Gastroesophageal sphincter (tissue), 4 donors: ENCODE data around the gene SIX3. TPM values are rescaled to one million over a fixed set of nuclear protein-coding genes. Genes with fewer than 3 reads are reported as not detected.

Experiments used
- ATAC-seq: fragments of 150-250 bp; one replicate; pipeline ENCODE4 v1.9.1; 2016; ENCODE audit warnings: mild to moderate bottlenecking, moderate library complexity
- H3K27ac ChIP-seq, 4 donors: fragments of 200-600 bp; sonication (generic) in 3 of 4; 1 replicate in 3 of 4; 2 replicates in 1 of 4; pipeline ENCODE4 v1.5.1; 2016 to 2019
- H3K27me3 ChIP-seq: fragments of 200-600 bp; sonication (generic); one replicate; pipeline ENCODE4 v1.5.1; 2019
- H3K36me3 ChIP-seq, 2 donors: fragments of 200-600 bp; sonication (generic); one replicate each; pipeline ENCODE4 v1.5.1; 2019; ENCODE audit warnings: control low read depth in 1 of 2
- H3K4me1 ChIP-seq, 3 donors: fragments of 200-600 bp; sonication (generic); 1 replicate in 2 of 3; 2 replicates in 1 of 3; pipeline ENCODE4 v1.5.1; 2016 to 2019; ENCODE audit warnings: control low read depth in 2 of 3
- H3K4me3 ChIP-seq, 2 donors: fragments of 200-600 bp; sonication (generic); one replicate each; pipeline ENCODE4 v1.5.1; 2019; ENCODE audit warnings: mild to moderate bottlenecking in 1 of 2, moderate library complexity in 1 of 2
- H3K9me3 ChIP-seq, 3 donors: fragments of 200-600 bp; sonication (generic); one replicate each; pipeline ENCODE4 v1.5.1; 2017 to 2019; ENCODE audit warnings: control low read depth in 2 of 3
- EP300 ChIP-seq: sonication (generic); formaldehyde crosslinking; IDR thresholded peaks from one replicate; pipeline ENCODE4 v1.6.1; 2017; ENCODE audit warnings: antibody characterized with exemption, mild to moderate bottlenecking
- POLR2A ChIP-seq, 2 donors: fragments of 450-650 bp; IDR thresholded peaks; one replicate each; pipeline ENCODE4 v1.6.1; 2017; ENCODE audit warnings: antibody characterized with exemption in 2 of 2, mild to moderate bottlenecking in 2 of 2, moderate library complexity in 1 of 2
- POLR2AphosphoS5 ChIP-seq: sonication (generic); formaldehyde crosslinking; IDR thresholded peaks from one replicate; pipeline ENCODE4 v1.6.1; 2017; ENCODE audit warnings: antibody characterized with exemption
- WGBS, 2 donors: methylation state at CpG; one replicate each; pipeline ENCODE4 v1.1.5; 2018; ENCODE audit warnings: low coverage in 1 of 2; 5-methylcytosine and 5-hydroxymethylcytosine counted together
- total RNA-seq, 4 donors: library from RNA; depleted of rRNA; stranded (reverse); fragments of >200 nt; gene quantifications; one replicate each; pipeline ENCODE4 v1.1.0, GENCODE V29; 2016
- TF ChIP-seq, protein P1 (sequence below), 4 experiments: fragments of 200-600 bp in 2 of 4; fragments of 450-650 bp in 2 of 4; sonication (generic) in 1 of 4; IDR thresholded peaks; one replicate each; pipeline ENCODE4 v1.5.1; 2017 to 2019; ENCODE audit warnings: antibody characterized with exemption in 4 of 4, mild to moderate bottlenecking in 2 of 4, moderate library complexity in 2 of 4

The SIX3 gene
- total RNA-seq, 4 donors from 2014 or later: 0.15 TPM; not detected in 3

GRCh38 chr2:44936275-44936674 lies 5.2 kb upstream of the SIX3 start:
- Histone ChIP-seq H3K9me3 (no peaks in the 10 kb centered on the region), H3K27me3 (peaks cover 100% of the 10 kb centered on the region), H3K4me3 (no peak overlapping the region), H3K36me3 (no peaks in the 10 kb centered on the region), H3K4me1 (peaks cover 0 to 74% (median 30%) of the 10 kb centered on the region in 3 donors), H3K27ac (no peak overlapping the region)
- TF ChIP-seq, protein P1, sequence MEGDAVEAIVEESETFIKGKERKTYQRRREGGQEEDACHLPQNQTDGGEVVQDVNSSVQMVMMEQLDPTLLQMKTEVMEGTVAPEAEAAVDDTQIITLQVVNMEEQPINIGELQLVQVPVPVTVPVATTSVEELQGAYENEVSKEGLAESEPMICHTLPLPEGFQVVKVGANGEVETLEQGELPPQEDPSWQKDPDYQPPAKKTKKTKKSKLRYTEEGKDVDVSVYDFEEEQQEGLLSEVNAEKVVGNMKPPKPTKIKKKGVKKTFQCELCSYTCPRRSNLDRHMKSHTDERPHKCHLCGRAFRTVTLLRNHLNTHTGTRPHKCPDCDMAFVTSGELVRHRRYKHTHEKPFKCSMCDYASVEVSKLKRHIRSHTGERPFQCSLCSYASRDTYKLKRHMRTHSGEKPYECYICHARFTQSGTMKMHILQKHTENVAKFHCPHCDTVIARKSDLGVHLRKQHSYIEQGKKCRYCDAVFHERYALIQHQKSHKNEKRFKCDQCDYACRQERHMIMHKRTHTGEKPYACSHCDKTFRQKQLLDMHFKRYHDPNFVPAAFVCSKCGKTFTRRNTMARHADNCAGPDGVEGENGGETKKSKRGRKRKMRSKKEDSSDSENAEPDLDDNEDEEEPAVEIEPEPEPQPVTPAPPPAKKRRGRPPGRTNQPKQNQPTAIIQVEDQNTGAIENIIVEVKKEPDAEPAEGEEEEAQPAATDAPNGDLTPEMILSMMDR (IDR thresholded peaks at IDR 0.05): no peak
- 10 to 20% methylated on average over 1 to 6 of the region's 6 CpGs for WGBS, 2 donors
- ATAC-seq: no peak

DNA sequence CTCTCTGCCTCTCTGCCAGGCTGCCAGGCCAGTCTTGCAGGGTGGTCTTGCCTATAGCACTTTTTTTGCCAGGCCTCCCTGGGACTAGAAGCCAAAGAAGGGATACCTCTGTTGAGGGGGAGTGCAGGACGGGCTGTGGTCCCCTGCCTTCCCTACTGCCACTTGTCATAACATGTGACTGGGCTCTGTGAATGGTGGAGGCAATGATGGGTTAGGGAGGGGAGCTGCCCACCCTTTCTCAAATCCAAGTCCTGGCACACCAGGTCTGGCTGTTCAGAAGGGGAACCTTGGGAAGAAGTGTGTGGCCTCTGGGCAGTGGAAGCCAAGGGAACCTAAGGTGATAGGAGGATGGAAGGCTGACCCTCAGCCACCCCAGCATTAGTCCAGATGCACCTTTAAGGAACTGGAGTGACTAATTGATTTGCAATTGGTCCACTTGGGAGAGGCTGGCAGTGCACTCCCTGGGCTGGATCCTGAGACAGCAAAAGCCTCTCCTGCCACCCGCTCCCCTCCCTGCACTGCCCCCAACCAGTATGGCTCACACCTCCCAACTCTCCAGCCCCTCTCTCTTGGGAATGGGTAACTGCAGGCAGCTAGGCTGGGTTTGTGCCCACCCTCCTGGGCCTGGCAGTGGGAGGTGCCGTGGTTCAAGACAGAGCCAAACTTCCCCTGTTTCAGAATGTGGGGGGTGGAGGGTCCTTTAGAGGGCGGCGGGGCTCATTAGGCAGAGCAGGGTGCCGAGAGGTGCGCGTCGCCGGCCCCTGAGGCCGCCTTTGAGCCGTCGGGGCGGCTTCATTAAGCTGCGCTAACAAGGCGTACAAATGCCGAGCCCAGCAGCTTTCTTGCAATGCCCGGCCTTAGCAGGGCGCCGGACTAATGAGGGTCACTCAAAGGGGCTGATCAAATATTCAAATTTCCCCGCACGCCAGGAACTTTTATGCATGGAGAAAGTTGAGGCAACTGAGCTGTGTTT lies 4.5 kb upstream of the SIX3 start:
- WGBS, 2 donors: 0 to 20% methylated on average over 1 to 2 of the region's 22 CpGs
- Histone ChIP-seq H3K27me3 (peaks cover 100% of the 10 kb centered on the region), H3K36me3 (no peaks in the 10 kb centered on the region)

GRCh38 chr2:44937688-44938240 lies 3.7 kb upstream of the SIX3 start:
- no peak for ATAC-seq
- Histone ChIP-seq H3K4me3 (peak overlapping the region in 1 of 2 donors; percentile 8), H3K27ac (no peak overlapping the region), H3K4me1 (peaks cover 0 to 87% (median 36%) of the 10 kb centered on the region in 3 donors), H3K9me3 (no peaks in the 10 kb centered on the region), H3K27me3 (peaks cover 100% of the 10 kb centered on the region), H3K36me3 (no peaks in the 10 kb centered on the region)
- WGBS, 2 donors: 3 to 10% methylated on average over 2 to 6 of the region's 35 CpGs
- TF ChIP-seq POLR2A (IDR thresholded peaks at IDR 0.05) (no peak), EP300 (no peak)

More for the DNA sequence above, 4.5 kb upstream of the SIX3 start:
- Histone ChIP-seq H3K9me3 (no peaks in the 10 kb centered on the region), H3K27ac (no peak overlapping the region), H3K4me1 (peaks cover 0 to 81% (median 31%) of the 10 kb centered on the region in 3 donors), H3K4me3 (peak overlapping the region in 1 of 2 donors; percentile 8)
- TF ChIP-seq, protein P1 (IDR thresholded peaks at IDR 0.05): no peak
- TF ChIP-seq POLR2A (IDR thresholded peaks at IDR 0.05): no peak
- TF ChIP-seq POLR2AphosphoS5: no peak
- TF ChIP-seq EP300: no peak
- ATAC-seq: no peak

DNA sequence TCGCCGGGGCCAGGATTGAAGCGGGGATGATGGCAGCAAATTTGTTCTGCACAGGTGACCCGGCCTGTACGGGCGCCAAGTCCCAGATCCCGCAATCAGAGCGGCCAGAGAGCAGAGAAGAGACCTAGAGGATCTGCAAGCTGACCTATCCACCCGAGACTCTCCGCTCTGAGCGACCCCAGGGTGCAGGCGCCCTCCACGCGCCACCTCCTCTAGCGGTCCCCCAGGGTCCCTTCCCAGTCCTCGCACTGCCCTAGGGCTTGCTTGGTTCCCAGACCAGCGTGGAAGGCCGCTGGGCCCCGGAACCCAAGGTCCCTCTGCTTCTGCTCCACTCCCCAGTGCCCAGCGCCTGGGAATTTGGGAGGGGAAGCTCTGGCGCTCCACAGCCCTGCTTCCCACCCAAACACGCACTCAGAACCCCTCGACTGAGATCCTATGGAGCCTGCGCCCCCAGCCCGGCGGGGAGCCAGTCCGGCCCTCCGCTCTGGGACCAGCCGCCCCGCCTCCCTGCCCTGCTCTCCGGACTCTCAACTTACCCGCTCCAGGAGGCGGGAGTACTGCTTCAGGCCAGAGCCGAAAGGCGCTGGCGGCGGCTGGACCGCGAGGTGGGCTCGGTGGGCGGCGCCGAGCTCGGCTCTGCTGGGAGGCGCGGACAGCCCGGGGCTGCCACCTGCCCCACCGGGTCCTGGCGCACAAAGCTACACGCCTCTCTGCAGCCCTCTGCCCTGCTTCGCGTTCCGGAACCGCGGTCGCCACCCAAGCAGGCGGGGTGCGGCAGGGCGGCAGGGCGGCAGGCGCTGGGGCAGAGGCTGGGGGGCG lies 3.0 kb upstream of the SIX3 start:
- Histone ChIP-seq H3K4me3 (peak overlapping the region in 1 of 2 donors; percentile 35), H3K27me3 (peaks cover 100% of the 10 kb centered on the region), H3K4me1 (peaks cover 0 to 87% (median 40%) of the 10 kb centered on the region in 3 donors), H3K9me3 (no peaks in the 10 kb centered on the region), H3K36me3 (no peaks in the 10 kb centered on the region), H3K27ac (no peak overlapping the region)
- no CpG with 5 or more reads among the region's 62 CpGs for WGBS, 2 donors
- no peak for TF ChIP-seq EP300
- no peak for ATAC-seq

- H3K27ac ChIP-seq: no peak overlapping the region
- no peak for ATAC-seq
- WGBS, 2 donors: 25 to 31% methylated on average over 10 to 13 of the region's 42 CpGs
- peaks cover 0 to 87% (median 44%) of the 10 kb centered on the region in 3 donors for H3K4me1 ChIP-seq
- peak overlapping the region in 1 of 2 donors; percentile 35 for H3K4me3 ChIP-seq
- peaks cover 100% of the 10 kb centered on the region for H3K27me3 ChIP-seq
- no peaks in the 10 kb centered on the region for H3K9me3 ChIP-seq
- no peaks in the 10 kb centered on the region for H3K36me3 ChIP-seq
- TF ChIP-seq POLR2AphosphoS5 (no peak), POLR2A (IDR thresholded peaks at IDR 0.05) (no peak), EP300 (no peak)
- TF ChIP-seq, protein P1 (IDR thresholded peaks at IDR 0.05): no peak
These were observed 2.1 kb upstream of the SIX3 start for GRCh38 chr2:44939106-44940048.
